SK-N-SH (cell line): ENCODE measurements around the gene SPEM1. TPM values are rescaled to one million over a fixed set of nuclear protein-coding genes. Genes with fewer than 3 reads are reported as not detected.

Source experiments
- CTCF ChIA-PET: fragments of 300-600, 350-600 bp; formaldehyde crosslinking; extraction: SDS; loops from one replicate; lab custom pipeline; 2021; lab: Yijun Ruan, JAX
- POLR2A ChIA-PET: fragments of 350-600 bp; sonication (Branson Sonifier 250); formaldehyde crosslinking; extraction: SDS; loops from one replicate; lab custom pipeline; 2020; ENCODE audit warnings: antibody characterized with exemption, inconsistent platforms; lab: Yijun Ruan, JAX
- DNase-seq: peaks from one replicate; pipeline ENCODE4 v3.0.0; 2012
- H2AFZ ChIP-seq: fragments of 200-600 bp; sonication (generic); 2 replicates; pipeline ENCODE4 v1.8.1; 2016; ENCODE audit warnings: antibody characterized with exemption, mild to moderate bottlenecking, low read depth
- H3F3A ChIP-seq: fragments of 200-600 bp; sonication (generic); replicated peaks from 2 replicates; pipeline ENCODE3; 2016; ENCODE audit warnings: antibody characterized with exemption, mild to moderate bottlenecking; ENCODE audit not compliant: insufficient read depth
- H3K27ac ChIP-seq, 2 experiments: fragments of 200-500 bp in 1 of 2; fragments of 200-600 bp in 1 of 2; sonication (Bioruptor generic) in 1 of 2; sonication (generic), shearing (Covaris generic) in 1 of 2; 2 replicates each; pipeline versions ENCODE4 v1.5.1 to v1.6.1; 2014 to 2016; ENCODE audit warnings: low read depth in 2 of 2, inconsistent platforms in 1 of 2, low read length in 1 of 2, mild to moderate bottlenecking in 1 of 2, mixed read lengths in 1 of 2
- H3K27me3 ChIP-seq: fragments of 200-600 bp; sonication (generic), shearing (Covaris generic); 2 replicates; pipeline ENCODE4 v1.6.1; 2016; ENCODE audit warnings: mixed run types; ENCODE audit not compliant: insufficient read depth
- H3K36me3 ChIP-seq, 2 experiments: fragments of 200-500 bp in 1 of 2; fragments of 200-600 bp in 1 of 2; sonication (Bioruptor generic) in 1 of 2; sonication (generic) in 1 of 2; replicated peaks in 1 of 2; 2 replicates each; pipeline versions ENCODE3 to v1.5.1; 2014 to 2016; ENCODE audit warnings: low read length in 1 of 2, mild to moderate bottlenecking in 1 of 2; ENCODE audit not compliant: insufficient read depth in 2 of 2, control insufficient read depth in 1 of 2
- H3K4me1 ChIP-seq, 2 experiments: fragments of 200-500 bp in 1 of 2; fragments of 200-600 bp in 1 of 2; sonication (Bioruptor generic) in 1 of 2; sonication (generic), shearing (Covaris generic) in 1 of 2; 2 replicates each; pipeline versions ENCODE4 v1.5.1 to v1.6.1; 2014 to 2016; ENCODE audit warnings: low read depth in 1 of 2, low read length in 1 of 2, mixed run types in 1 of 2; ENCODE audit not compliant: insufficient read depth in 2 of 2, control insufficient read depth in 1 of 2
- H3K4me2 ChIP-seq: fragments of 200-600 bp; sonication (generic), shearing (Covaris generic); 2 replicates; pipeline ENCODE4 v1.6.1; 2017; ENCODE audit warnings: mixed run types
- H3K4me3 ChIP-seq, 2 experiments: fragments of 200-500 bp in 1 of 2; fragments of 200-600 bp in 1 of 2; sonication (Bioruptor generic) in 1 of 2; sonication (generic), shearing (Covaris generic) in 1 of 2; 2 replicates each; pipeline versions ENCODE4 v1.5.1 to v1.8.1; 2014 to 2016; ENCODE audit warnings: low read depth in 2 of 2, inconsistent platforms in 1 of 2, low read length in 1 of 2, mild to moderate bottlenecking in 1 of 2, mixed read lengths in 1 of 2, moderate library complexity in 1 of 2
- H3K79me2 ChIP-seq: fragments of 200-600 bp; sonication (generic); 2 replicates; pipeline ENCODE4 v1.8.1; 2017; ENCODE audit warnings: mild to moderate bottlenecking; ENCODE audit not compliant: insufficient read depth
- H3K9ac ChIP-seq: fragments of 200-600 bp; sonication (generic); 2 replicates; pipeline ENCODE4 v1.6.1; 2017; ENCODE audit warnings: mixed run types
- H3K9me2 ChIP-seq: fragments of 200-600 bp; sonication (generic); 2 replicates; pipeline ENCODE4 v1.6.1; 2017; ENCODE audit warnings: mixed run types
- H3K9me3 ChIP-seq: fragments of 200-600 bp; sonication (generic); 2 replicates; pipeline ENCODE4 v1.6.1; 2017; ENCODE audit warnings: mixed run types, mild to moderate bottlenecking, moderate library complexity
- H4K20me1 ChIP-seq: fragments of 200-600 bp; sonication (generic); 2 replicates; pipeline ENCODE4 v1.6.1; 2017; ENCODE audit warnings: mild to moderate bottlenecking, mixed run types; ENCODE audit not compliant: insufficient read depth
- ELF1 ChIP-seq: IDR thresholded peaks from 2 replicates; pipeline ENCODE4 v1.4.0; 2012
- EZH2phosphoT487 ChIP-seq: fragments of 200-600 bp; sonication (generic); IDR thresholded peaks from 2 replicates; pipeline ENCODE4 v1.6.1; 2017; ENCODE audit warnings: low read depth, mixed run types, mild to moderate bottlenecking, antibody characterized with exemption, moderate library complexity, borderline replicate concordance
- FOSL2 ChIP-seq: IDR thresholded peaks from 2 replicates; pipeline ENCODE4 v1.4.0; 2012; ENCODE audit warnings: low read depth, mild to moderate bottlenecking, moderate library complexity, borderline replicate concordance
- MEF2A ChIP-seq: IDR thresholded peaks from 2 replicates; pipeline ENCODE4 v1.4.0; 2012; ENCODE audit warnings: low read depth, borderline replicate concordance
- MXI1 ChIP-seq: IDR thresholded peaks from 2 replicates; pipeline ENCODE4 v1.6.1; 2012; ENCODE audit warnings: mild to moderate bottlenecking, low read depth, low read length, improper control_type of control experiment
- RAD21 ChIP-seq: IDR thresholded peaks from 2 replicates; pipeline ENCODE4 v1.6.1; 2012; ENCODE audit warnings: mild to moderate bottlenecking, low read length
- SMC3 ChIP-seq: IDR thresholded peaks from 2 replicates; pipeline ENCODE4 v1.6.1; 2012; ENCODE audit warnings: low read depth, low read length, improper control_type of control experiment
- TEAD4 ChIP-seq: IDR thresholded peaks from 2 replicates; pipeline ENCODE4 v1.4.0; 2012; ENCODE audit warnings: mild to moderate bottlenecking, borderline replicate concordance; ENCODE audit not compliant: insufficient read depth
- USF2 ChIP-seq: fragments of 150-350 bp; IDR thresholded peaks from 2 replicates; pipeline ENCODE4 v1.6.1; 2017; ENCODE audit warnings: antibody characterized with exemption, low read length, low read depth, borderline replicate concordance
- WGBS: methylation state at CpG from one replicate; pipeline ENCODE4 v1.1.6; 2017; ENCODE audit warnings: low lambda C conversion rate; 5-methylcytosine and 5-hydroxymethylcytosine counted together
- polyA plus RNA-seq, 3 experiments: library from polyadenylated mRNA; depleted of rRNA; stranded (reverse); fragments of >200 nt; gene quantifications; 2 replicates each; pipeline ENCODE4 v1.2.3, GENCODE V29; 2012
- TF ChIP-seq, protein P1 (sequence below): IDR thresholded peaks from 2 replicates; pipeline ENCODE4 v1.4.0; 2012; ENCODE audit warnings: low read depth, borderline replicate concordance

The SPEM1 gene
- polyA plus RNA-seq, 1 of the 3 experiments (the other 2 are of a cell fraction), result not detected

DNA sequence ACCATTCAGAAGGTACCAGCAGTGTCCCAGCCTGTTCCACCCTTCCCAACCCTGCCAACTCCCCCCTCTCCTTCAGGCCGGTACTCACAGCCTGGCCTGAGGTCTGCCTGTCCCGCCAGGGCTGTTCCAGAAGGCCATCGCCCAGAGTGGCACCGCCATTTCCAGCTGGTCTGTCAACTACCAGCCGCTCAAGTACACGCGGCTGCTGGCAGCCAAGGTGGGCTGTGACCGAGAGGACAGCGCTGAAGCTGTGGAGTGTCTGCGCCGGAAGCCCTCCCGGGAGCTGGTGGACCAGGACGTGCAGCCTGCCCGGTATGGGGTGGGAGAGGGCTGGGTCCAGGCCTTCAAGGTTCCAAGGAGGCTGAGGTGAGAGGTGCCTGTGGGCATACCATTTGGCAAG is 5.3 kb upstream of the SPEM1 start:
- no peaks in the 10 kb centered on the region for H3K9me3 ChIP-seq
- no peak overlapping the region for H3K27ac ChIP-seq
- H4K20me1 ChIP-seq, result no peaks in the 10 kb centered on the region
- peaks cover under 1 to 54% of the 10 kb centered on the region in 2 experiments for H3K36me3 ChIP-seq
- H2AFZ ChIP-seq, result no peak overlapping the region
- no peak overlapping the region for H3K4me3 ChIP-seq
- no peaks in the 10 kb centered on the region for H3K79me2 ChIP-seq
- no peaks in the 10 kb centered on the region for H3K4me1 ChIP-seq
- 100% methylated on average over 8 of the region's 14 CpGs for WGBS
- H3K27me3 ChIP-seq, result no peaks in the 10 kb centered on the region
- H3F3A ChIP-seq, result no peaks in the 10 kb centered on the region
- ChIA-PET POLR2A (no interaction called here), CTCF (interaction anchor here (0.9 to 1.6 kb wide), 2 partner anchors 10 to 11 kb away, joined by 3 to 4 read pairs; partner anchors contain the start of gene TMEM256)
- DNase-seq, result no peak
- no peaks in the 10 kb centered on the region for H3K9me2 ChIP-seq
- TF ChIP-seq MXI1 (no peak), SMC3 (no peak)
- TF ChIP-seq, all 33 proteins: peak for 0
- Histone ChIP-seq H3K4me2 (no peak overlapping the region), H3K9ac (no peak overlapping the region)

- no peak overlapping the region for H2AFZ ChIP-seq
- WGBS, result 94% methylated on average over 10 of the region's 23 CpGs
- H3K27me3 ChIP-seq, result no peaks in the 10 kb centered on the region
- ChIA-PET CTCF (interaction anchor here (2.0 kb wide), 1 partner anchor 9 kb away, joined by 6 read pairs; the partner anchor contains the start of gene NLGN2), POLR2A (no interaction called here)
- no peaks in the 10 kb centered on the region for H3K9me2 ChIP-seq
- no peaks in the 10 kb centered on the region for H3F3A ChIP-seq
- H3K9ac ChIP-seq, result no peak overlapping the region
- H4K20me1 ChIP-seq, result no peaks in the 10 kb centered on the region
- TF ChIP-seq, protein P1, sequence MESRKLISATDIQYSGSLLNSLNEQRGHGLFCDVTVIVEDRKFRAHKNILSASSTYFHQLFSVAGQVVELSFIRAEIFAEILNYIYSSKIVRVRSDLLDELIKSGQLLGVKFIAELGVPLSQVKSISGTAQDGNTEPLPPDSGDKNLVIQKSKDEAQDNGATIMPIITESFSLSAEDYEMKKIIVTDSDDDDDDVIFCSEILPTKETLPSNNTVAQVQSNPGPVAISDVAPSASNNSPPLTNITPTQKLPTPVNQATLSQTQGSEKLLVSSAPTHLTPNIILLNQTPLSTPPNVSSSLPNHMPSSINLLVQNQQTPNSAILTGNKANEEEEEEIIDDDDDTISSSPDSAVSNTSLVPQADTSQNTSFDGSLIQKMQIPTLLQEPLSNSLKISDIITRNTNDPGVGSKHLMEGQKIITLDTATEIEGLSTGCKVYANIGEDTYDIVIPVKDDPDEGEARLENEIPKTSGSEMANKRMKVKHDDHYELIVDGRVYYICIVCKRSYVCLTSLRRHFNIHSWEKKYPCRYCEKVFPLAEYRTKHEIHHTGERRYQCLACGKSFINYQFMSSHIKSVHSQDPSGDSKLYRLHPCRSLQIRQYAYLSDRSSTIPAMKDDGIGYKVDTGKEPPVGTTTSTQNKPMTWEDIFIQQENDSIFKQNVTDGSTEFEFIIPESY, result no peak
- TF ChIP-seq TEAD4, result no peak
- no peak for TF ChIP-seq EZH2phosphoT487
- TF ChIP-seq FOSL2, result no peak
- TF ChIP-seq RAD21, result no peak
- no peak for TF ChIP-seq USF2
- no peak for TF ChIP-seq ELF1
- TF ChIP-seq MEF2A, result no peak
- no peaks in the 10 kb centered on the region for H3K79me2 ChIP-seq
- H3K4me2 ChIP-seq, result no peak overlapping the region
- H3K4me3 ChIP-seq, result no peak overlapping the region
- H3K9me3 ChIP-seq, result no peaks in the 10 kb centered on the region
- DNase-seq, result no peak
- no peak overlapping the region for H3K27ac ChIP-seq
- no peaks in the 10 kb centered on the region; a peak in 1 of 4 replicates for H3K4me1 ChIP-seq
- H3K36me3 ChIP-seq, result peaks cover 0 to 49% of the 10 kb centered on the region in 2 experiments
Observed at GRCh38 chr17:7415784-7416183, 4.3 kb upstream of the SPEM1 start.
